Esophagus mucosa (tissue), 1 donor: Measurements from ENCODE around the gene DCDC2. TPM values are rescaled to one million over a fixed set of nuclear protein-coding genes. Genes with fewer than 3 reads are reported as not detected.
"Not testable (repeated sequence)": the region's sequence is repeated elsewhere in the genome, so short reads cannot be mapped to it uniquely, and the experiment has no call there.

Experiments
- ATAC-seq: fragments of 200-7000 bp; cut with Tn5 transposase; one replicate; pipeline ENCODE4 v1.9.1; 2020
- total RNA-seq: library from RNA; stranded (reverse); gene quantifications from one replicate; pipeline ENCODE4 v1.2.4, GENCODE V29; 2023
- donor health status: DM: yes; HTN: yes; CAD: no.

DCDC2 gene
- total RNA-seq, 1 donor from 2014 or later: not detected

DNA sequence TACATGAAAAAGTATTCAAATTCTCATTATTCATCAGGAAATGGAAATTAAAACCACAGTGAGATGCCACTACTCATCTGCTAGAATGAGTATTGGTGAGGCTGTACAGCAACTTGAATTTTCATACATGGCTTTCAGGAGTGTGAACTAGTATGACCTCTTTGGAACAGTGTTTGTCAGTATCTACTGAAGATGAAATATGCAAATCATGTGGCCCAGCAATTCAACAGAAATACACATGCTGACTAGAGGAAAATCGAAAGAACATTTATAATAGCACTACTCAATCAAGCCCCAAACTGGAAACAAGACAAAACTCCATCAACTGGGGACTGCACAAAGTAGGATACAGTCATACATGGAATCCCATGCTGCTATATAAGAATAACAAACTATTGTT, 102.2 kb downstream of the DCDC2 start:
- no peak for ATAC-seq

DNA sequence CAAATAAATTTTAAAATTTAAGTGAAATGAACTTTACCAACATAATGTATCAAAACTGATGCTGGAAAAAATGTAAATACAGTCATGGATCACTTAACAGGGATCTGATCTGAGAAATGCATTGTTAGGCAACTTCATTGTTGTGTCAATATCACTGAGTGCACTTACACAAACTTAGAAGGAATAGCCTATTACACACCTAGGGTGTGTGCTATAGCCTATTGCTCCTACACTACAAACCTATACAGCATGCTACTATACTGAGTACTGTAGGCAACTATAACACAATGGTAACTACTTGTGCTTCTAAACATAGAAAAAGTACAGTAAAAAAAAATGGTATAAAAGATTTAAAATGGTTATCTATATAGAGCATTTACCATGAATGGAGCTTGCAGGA, 104.5 kb downstream of the DCDC2 start:
- no peak for ATAC-seq

DNA sequence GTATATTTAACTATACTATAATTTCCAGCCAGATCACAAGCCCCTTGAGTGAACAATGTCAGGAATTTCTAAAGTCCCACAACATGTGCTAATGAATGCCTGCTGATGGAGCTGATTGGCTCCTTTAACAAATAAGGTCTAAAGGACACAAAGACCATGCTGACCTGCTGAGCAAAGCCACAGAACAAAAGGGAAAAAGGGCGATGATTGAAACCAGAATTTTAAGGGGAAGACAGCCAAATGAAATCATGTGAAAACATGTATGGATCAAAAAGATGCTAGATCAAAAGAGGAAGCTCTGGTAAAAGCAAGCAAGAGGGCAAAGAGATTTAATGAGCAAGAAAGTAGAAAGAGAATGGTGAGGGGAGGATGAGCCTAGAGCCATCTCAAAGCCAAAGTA, 105.6 kb downstream of the DCDC2 start:
- ATAC-seq: no peak

DNA sequence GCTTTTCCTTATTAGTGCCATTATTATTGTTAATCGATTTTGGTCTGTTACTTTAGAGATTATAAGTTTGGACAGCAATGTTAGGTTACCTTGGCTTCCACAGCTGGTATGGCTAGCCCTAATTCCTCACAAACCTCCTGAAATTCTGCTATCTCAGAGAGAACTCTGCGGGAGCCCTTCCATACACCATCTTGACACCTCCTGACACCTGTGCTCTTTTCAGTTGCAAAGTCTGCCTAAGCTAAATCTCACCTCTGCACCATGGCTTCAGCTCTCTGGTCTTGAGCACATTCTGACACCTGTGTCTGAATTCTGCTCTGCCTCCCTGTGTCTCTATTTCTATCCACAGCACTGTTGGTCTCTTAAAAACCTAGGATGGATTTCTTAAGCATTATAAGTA, 106.5 kb downstream of the DCDC2 start:
- no peak for ATAC-seq

DNA sequence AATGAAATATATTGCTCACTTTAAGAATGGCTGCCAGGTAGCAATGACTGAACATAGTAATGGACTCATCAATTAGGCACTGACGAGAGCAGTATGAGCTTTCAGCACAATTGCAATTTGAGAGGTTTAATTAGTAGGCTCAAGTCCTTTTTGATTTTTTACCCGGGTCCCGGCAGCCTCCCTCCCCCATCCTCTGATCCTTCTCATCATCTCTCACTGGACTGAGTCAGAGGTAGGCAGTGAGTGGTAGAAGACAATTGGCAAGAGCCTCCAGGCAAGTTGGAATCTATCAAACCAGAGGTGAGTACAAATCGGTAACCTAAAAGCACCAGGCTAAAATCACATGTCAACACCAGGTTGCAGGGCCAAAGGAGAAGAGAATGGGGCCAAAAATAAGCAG, 107.9 kb downstream of the DCDC2 start:
- no peak for ATAC-seq

DNA sequence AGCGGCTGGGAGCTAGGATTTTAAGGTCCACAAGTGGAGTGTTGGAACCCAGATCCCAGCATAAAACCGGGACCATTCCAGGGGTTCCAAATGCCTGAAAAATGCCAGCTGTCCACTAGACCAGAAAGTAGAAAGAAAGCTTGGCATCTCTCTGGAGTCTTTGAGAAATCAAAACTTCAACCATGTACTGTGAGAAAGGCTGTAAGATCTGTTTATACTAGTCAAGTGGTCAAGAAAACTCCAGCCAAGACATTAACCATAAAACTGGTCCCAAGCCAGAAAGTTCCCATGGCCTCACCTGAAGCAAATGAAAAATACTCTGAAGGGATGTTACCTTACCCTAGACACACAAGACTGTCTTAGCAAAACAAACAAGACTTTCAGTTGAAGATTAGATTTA, 112.6 kb downstream of the DCDC2 start:
- ATAC-seq: no peak

DNA sequence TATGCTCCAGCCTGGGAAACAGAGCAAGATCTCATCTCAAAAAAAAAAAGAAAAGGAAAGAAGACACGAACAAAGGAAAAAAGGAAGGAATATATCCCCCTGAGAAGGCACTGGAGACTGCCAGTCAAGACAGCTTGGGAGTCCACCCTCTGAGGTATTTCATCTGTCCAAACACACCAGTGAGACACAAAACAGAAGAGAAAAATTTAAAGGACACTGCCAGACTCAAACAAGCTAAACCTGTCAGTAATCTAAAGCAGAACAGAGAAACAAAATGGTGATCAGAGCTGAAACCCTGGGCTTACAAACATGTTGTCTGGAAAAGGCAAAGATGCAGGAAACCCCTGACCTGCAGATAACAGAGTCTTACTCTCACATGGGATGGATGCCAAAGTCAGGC, 114.9 kb downstream of the DCDC2 start:
- no peak for ATAC-seq

DNA sequence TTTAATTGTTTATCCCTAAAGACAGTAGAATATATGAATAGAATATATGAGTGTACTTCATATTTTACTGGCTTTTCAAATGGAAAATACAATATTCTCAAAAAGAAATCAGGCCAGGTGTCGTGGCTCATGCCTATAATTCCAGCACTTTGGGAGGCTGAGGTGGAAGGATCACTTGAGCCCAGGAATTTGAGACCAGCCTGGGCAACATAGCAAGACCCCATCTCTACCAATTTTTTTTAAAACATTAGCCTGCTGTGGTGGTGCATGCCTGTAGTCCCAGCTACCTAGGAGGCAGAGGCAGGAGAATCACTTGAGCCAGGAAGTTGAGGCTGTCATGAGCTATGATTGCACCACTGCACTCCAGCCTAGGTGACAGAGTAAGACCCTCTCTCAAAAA, 116.1 kb downstream of the DCDC2 start:
- not testable (repeated sequence) for ATAC-seq

DNA sequence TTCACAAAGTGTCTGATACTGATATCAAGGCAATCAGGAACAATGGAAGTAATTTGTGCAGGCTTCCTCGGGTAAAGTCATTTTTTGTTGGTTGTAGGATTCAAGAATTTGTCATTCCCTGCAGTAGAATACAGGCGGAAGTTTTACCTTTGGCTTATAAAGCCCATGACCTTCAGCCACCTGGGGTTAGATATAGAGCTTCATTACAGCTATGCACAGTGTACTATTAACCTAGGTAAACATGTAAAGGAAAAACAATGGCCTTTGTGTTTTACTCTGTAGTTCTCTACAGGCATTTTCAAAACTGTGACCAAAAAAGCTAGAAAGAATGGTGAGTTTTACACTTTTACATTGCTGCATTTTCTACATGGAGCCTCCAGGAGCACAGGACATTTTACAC, 116.9 kb downstream of the DCDC2 start:
- ATAC-seq: no peak

DNA sequence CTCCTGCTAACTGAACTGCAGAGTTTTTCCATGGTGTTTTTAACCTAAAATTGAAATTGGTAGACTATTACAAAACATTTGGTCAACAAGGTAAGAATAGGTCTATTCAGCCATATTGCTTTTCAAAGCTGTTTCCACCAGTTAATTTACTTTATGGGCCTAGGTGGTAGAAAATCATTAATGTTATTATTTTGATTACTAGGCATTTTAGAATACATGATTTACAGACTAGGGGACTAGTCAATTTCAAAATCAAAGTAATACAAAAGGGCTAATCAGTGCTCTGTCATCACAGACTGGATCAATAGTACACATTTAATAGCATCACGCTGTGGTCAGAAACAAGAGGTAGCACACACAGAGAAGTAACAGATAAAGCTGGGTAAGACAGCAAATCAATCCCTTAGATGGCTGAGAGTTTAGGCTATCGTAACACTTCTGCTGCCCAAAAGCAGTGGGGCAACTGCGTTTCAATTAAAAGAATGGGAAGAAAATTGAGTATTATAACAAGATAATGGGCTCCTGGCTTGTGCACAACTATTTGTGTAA, 117.4 kb downstream of the DCDC2 start:
- ATAC-seq: no peak

DNA sequence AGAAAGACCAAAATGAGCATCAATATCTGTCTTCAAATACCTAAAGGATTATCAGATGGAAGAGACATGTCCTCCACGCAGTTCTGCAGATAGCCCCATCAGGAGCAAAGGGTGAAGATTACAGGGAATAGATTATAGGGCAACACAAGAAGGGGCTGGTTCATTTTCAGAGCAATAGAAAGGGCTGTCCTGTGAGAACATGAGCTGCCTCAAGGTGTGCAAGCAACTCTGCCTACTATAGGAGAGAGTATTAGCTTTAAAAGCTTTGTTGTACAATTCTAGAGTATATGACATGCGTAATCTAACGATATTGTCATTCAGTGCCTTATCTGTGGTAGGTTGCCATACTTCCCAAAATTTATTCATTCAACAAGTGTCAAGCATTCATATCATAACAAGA, 119.2 kb downstream of the DCDC2 start:
- ATAC-seq: no peak

DNA sequence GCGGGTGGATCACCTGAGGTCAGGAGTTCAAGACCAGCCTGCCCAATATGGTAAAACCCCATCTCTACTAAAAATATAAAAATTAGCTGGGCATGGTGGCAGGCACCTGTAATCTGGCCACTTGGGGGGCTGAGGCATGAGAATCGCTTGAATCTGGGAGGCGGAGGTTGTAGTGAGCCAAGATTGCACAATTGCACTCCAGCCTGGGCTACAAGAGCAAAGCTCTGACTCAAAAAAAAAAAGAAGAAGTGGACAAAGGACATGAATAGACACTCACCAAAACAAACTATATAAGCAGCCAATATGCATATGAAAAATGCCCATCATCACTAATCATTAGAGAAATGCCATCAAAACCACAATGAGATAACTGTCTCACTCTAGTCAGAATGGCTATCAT, 121.1 kb downstream of the DCDC2 start:
- not testable (repeated sequence) for ATAC-seq

DNA sequence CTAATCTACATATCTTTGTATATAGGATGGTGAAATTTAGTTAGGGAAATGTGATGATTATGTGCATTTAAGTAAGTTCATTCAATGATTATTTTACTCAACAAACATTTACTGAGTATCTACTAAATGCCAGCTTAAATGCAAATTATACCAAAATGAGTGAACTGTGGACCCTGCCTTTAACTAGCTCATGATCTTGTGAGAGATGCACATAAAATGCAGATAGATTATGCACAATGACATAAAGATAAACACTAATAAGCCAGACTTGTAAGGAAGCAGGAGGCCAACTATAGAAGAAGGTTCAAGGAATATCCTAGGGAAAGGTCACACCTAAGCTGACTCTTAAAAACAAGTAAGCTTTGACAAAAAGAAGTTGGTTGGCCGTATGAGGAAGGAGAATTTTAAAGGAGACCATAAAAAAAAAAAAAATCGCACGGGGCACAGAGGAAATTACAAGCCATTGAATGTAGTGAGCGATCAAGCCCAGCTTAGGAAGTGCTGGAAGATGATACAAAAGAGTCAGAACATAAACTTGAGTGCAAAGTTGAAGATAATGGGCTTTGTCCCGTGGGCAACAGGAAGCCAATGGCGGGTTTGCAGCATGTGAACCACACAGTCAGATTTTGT, 123.9 kb downstream of the DCDC2 start:
- ATAC-seq: no peak

DNA sequence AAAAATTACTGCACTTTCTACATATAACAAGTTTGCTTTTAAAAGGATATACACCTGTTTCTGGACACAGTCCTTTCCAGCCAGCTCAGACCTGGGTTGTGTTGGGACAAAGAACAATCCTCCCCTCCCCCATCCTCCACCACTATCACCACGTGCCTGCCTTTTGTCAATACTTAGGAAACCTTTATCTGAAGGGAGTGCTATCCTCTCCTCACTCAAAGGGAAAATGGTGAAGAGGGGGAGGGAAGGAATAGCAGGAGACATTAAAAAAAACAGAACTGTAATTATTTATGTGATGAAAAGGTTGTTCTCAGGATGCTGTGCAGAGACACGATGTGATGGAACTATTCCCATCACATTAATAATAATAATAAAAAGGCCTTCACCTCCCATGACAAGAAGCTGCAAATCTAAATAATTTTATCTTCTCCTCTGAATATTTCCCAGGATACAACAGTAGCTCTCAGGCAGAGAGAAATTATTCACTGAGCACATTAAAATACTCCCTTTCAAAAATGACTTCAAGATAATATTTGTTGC, 126.4 kb downstream of the DCDC2 start:
- ATAC-seq: no peak

DNA sequence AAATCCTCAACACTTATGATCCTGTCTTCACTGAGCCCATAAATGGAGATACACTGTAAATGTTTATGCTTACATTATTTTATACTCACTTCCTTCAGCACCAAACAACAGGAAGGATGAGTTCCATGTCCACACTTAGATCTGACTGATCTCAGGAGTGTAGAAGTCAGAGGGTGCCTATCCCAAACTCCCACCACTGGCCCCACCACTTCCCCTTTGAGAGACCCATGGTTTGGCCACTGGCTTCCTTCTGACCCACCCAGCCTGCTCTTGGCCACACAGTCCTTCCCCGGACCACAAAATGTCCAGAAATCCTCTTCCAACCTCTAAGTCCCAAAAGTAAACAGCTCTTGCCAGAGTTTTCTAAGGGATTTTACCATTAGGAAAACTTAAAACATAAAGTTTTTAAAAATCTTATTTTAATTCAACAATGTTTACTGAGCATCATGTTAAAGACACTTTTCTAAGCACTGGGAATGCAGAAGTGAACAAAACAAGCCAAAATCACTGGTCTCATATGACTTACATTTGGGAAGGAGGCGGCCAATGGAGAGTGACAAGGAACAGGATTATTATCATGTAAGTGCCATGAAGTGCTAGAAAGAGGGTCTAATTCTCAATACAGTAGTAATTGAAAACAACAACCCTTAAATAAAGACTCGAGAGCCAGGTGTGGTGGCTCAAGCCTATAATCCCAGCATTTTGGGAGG, 128.0 kb downstream of the DCDC2 start:
- no peak for ATAC-seq

DNA sequence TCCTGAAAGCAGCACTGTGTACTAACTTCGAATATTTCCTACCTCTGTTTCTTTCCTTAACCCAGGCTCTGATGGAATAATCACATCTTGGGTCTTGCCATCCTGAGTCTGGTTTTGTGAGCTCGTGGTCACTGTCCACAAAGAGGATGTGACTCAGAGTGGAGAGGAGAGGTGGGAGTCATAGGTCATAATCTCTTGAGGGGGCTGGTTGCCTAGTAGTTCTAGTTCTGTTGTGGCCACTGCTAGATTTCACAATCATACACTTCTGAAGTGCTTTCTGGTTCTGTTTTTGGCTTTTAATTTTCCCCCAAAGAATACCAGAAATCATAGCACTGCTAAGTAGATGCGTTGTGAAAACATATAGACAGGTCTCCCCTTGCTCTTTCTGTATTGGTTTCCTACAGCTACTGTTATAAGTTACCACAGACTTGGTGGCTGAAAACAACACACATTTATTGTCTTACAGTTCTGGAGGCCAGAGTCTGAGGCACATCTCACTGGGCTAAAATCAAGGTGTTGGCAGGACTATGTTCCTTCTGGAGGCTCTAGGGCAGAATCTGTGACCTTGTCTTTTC, 129.1 kb downstream of the DCDC2 start:
- no peak for ATAC-seq

DNA sequence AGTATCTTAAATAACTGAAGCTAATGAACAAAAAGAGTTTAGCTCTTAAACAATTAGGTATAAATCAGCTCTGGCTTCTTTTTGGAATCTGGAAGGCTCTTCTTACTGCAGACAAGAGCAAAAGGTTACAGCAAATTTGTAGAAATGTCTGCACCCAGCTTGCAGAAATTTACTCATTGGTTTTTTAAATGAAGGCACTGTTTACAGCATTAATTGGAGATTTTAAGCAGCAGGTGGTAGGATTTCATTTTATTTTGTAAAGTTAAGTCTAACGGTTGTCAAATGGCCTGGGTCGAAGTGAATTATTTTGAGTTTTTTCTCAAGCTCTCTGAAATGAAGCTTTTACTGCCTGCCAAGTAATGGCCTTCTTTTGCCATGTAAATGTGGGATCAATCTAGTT, 129.7 kb downstream of the DCDC2 start:
- ATAC-seq: no peak

DNA sequence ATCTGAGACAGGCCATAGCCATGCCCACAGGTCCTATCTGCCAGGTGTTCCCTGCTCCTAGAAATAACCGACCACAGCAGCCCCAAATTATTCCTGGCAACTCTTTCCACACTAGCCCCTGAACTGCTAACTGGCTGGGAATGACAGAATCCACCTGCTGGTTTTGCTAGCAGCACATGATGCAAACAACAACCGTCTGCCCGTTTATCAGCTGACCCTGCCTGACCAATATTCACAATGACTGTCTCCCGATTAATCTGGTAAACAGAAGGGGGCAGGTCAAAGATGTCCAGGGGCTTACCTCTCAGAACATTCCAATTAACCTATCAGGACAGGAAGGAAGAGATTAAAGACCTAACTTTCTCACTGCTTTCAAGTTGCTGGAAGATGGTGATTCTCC, 130.3 kb downstream of the DCDC2 start:
- ATAC-seq: no peak

DNA sequence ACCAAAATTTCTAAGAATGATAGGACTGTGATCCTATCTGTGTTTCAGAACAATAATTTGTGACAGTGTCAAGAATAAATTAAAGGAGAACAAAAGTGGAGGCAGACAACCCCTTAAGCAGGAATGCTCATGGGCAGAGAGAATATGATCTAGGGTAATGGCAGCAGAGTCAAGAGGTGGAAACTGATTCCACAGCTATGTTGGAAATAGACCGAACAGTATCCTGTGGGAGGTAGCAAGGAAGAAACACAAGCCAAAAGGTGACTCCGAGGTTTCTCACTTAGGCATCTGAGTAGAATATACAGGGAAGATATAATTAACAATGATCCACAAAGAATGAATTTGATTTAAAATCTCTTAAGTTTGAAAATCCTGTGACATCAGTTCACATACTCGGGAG, 131.3 kb downstream of the DCDC2 start:
- no peak for ATAC-seq

DNA sequence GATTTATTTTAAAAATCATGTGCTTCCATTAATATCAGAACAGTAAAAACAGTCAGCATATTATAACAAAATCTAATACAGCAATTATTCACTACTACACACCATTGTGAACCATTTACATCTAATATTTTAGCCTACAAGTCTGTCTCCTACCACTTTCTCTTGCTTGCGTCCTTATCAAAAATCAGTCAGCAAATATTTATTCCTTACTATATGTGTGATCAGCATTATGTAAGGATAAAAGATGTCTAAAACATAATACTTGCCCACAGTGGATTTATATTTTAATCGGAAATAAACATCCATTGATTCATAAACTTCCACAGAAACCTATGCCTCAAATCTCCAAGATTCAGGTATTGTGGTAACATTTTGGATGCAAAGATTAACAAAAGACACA, 132.0 kb downstream of the DCDC2 start:
- ATAC-seq: no peak

DNA sequence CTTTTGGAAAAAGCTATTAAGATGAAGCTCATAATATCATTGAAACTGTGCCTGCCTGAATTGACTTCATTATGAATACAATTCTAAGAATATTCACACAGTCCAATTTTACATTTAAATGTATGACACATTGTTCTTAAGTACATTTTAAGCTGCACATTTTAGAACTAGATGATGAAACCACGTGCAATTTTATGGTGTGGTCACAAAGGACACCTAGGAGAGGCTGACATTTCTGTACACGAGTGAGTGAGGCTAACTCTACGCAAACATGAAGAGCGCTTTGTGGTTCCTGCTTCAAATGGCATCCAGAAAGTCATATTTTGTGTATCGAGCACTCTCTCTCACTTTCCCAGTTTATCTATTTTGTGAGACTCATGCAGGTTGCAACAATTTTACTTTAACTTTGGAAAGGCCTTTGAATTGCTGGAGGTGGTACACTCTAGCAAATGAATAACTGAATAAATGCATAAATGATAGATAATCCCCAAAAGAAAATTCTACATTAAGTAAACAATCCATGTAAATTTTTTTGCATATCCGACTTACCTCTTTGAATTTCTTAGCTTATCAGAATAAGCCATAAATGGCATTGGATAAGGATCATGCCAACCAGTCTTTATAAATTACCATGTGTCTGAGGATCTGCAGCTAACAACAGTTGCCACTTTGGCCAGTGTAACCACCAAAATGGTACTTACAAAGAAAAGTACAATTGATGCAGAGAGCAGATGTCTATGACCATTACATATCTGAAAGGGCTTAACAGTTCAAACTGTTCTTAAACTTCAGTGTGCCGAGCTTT, 134.5 kb downstream of the DCDC2 start:
- ATAC-seq: no peak

DNA sequence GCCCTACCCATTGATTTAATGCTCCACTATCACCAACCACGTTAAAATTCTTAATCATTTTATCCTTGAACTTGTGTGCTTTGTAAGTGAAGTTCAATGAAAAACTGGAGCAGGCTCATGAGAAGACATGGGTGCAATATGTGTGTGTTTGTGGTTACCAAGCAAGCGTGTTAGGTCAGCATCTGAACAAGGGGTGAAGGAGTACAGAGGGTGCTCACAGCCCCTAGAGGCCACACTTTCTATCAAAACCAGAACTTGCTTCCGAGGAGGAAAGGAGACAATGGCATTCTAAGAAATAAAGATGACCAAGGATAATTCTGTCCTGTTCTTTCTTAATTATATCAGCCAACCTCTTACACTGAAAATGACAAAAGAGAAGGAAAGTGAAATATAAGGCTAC, 138.2 kb downstream of the DCDC2 start:
- ATAC-seq: no peak

DNA sequence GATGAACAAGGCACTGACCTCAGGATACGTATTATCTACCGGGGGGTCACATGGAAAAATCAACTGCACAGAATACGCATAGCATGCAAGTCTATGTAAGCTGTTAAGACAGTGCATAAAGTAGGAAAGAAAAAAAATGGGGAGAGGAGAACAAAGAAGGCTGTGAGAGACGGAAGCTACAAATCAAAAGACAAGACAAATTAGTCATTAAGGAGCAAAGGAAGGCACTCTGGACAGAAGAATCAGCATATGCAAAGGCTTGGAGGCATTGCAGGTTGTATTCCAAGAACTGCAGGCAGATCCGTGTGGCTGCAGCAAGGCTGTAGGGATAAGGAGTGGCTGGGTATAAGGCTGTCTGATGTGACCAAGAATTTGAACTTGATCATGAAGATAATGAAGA, 142.9 kb downstream of the DCDC2 start:
- ATAC-seq: no peak
